ENCODE measurements around the gene PPM1A.

PPM1A gene

DNA sequence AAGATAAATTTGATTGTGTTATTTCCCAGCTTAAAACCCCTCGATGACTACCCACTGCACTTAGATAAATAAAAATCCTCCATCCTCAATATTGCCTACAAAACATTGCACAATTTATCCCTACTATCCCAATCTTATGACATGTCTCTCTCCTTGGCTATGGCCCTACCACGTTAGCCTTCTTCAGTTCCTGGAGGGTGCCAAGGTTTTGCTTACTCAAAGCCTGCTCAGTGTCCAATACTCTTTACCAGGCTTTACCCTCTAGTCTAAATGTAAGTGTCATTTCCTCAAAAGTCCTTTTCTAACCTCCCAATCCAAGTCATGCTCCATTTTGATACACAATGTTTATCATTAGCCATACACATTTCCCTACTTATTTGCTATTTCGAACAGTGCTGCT, 35.0 kb upstream of the PPM1A start:
- Histone ChIP-seq H4K20me1 (ENCODE audit: insufficient read depth, low read length) (no peaks in the 10 kb centered on the region), H3K36me3 (ENCODE audit: insufficient read depth, low read length) (no peaks in the 10 kb centered on the region; the same call in 1 of the 2 replicates), H3K4me3 (ENCODE audit: low read depth, low read length, poor library complexity, severe bottlenecking) (no peak overlapping the region), H3K4me2 (ENCODE audit: low read length) (no peak overlapping the region), H3K4me1 (ENCODE audit: insufficient read depth, low read length, severe bottlenecking) (peaks cover 68% of the 10 kb centered on the region), H3K79me2 (ENCODE audit: insufficient read depth, low read length) (no peaks in the 10 kb centered on the region), H3K9ac (ENCODE audit: low read length) (no peak overlapping the region), H3K9me3 (ENCODE audit: low read length) (no peaks in the 10 kb centered on the region), H3K9me2 (ENCODE audit: low read depth, low read length) (no peaks in the 10 kb centered on the region), H3K27ac (ENCODE audit: low read depth, low read length, poor library complexity, severe bottlenecking) (peak overlapping the region; percentile 78), H2AFZ (ENCODE audit: low read length) (no peak overlapping the region), H3F3A (ENCODE audit: insufficient read depth, low read length) (no peaks in the 10 kb centered on the region), H3K27me3 (ENCODE audit: insufficient read depth, low read length) (no peaks in the 10 kb centered on the region)
- TF ChIP-seq EZH2 (IDR thresholded peaks at IDR 0.05; ENCODE audit: borderline replicate concordance, low read length): no peak
- TF ChIP-seq CTCF (IDR thresholded peaks at IDR 0.05; ENCODE audit: low read length): no peak

GRCh38 chr14:60214415-60215126, 34.5 kb upstream of the PPM1A start:
- Histone ChIP-seq H3K4me2 (ENCODE audit: low read length) (no peak overlapping the region), H3K9me2 (ENCODE audit: low read depth, low read length) (no peaks in the 10 kb centered on the region), H3K9me3 (ENCODE audit: low read length) (no peaks in the 10 kb centered on the region), H3K4me3 (ENCODE audit: low read depth, low read length, poor library complexity, severe bottlenecking) (no peak overlapping the region), H3K4me1 (ENCODE audit: insufficient read depth, low read length, severe bottlenecking) (peaks cover 74% of the 10 kb centered on the region), H3K9ac (ENCODE audit: low read length) (no peak overlapping the region), H3K36me3 (ENCODE audit: insufficient read depth, low read length) (no peaks in the 10 kb centered on the region; the same call in 1 of the 2 replicates), H4K20me1 (ENCODE audit: insufficient read depth, low read length) (no peaks in the 10 kb centered on the region), H3F3A (ENCODE audit: insufficient read depth, low read length) (no peaks in the 10 kb centered on the region), H3K27me3 (ENCODE audit: insufficient read depth, low read length) (no peaks in the 10 kb centered on the region), H3K79me2 (ENCODE audit: insufficient read depth, low read length) (no peaks in the 10 kb centered on the region), H3K27ac (ENCODE audit: low read depth, low read length, poor library complexity, severe bottlenecking) (peak overlapping the region; percentile 60), H2AFZ (ENCODE audit: low read length) (no peak overlapping the region)
- TF ChIP-seq CTCF (IDR thresholded peaks at IDR 0.05; ENCODE audit: low read length): no peak

DNA sequence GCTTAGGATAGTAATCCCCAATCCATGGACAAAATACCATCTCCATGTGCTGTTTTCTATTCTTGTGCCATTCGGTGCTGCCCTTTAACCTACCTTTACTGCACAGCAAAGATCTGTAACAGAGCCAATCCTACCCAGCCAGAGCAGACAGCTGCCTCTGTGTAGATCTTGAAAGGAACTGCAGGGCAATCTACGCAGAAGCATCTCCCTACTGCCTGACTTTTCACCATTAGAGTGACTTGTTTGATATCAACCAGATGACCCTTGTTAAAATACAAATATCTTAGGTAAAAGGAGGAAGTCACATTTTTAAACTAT, 33.9 kb upstream of the PPM1A start:
- Histone ChIP-seq H3K9ac (ENCODE audit: low read length) (no peak overlapping the region), H3K4me3 (ENCODE audit: low read depth, low read length, poor library complexity, severe bottlenecking) (no peak overlapping the region), H2AFZ (ENCODE audit: low read length) (no peak overlapping the region), H3K27ac (ENCODE audit: low read depth, low read length, poor library complexity, severe bottlenecking) (peak overlapping the region; percentile 60), H3K4me1 (ENCODE audit: insufficient read depth, low read length, severe bottlenecking) (peaks cover 79% of the 10 kb centered on the region), H3K36me3 (ENCODE audit: insufficient read depth, low read length) (no peaks in the 10 kb centered on the region), H4K20me1 (ENCODE audit: insufficient read depth, low read length) (no peaks in the 10 kb centered on the region), H3K9me2 (ENCODE audit: low read depth, low read length) (no peaks in the 10 kb centered on the region), H3K4me2 (ENCODE audit: low read length) (no peak overlapping the region), H3F3A (ENCODE audit: insufficient read depth, low read length) (no peaks in the 10 kb centered on the region), H3K9me3 (ENCODE audit: low read length) (no peaks in the 10 kb centered on the region), H3K27me3 (ENCODE audit: insufficient read depth, low read length) (no peaks in the 10 kb centered on the region), H3K79me2 (ENCODE audit: insufficient read depth, low read length) (no peaks in the 10 kb centered on the region)
- TF ChIP-seq EZH2 (IDR thresholded peaks at IDR 0.05; ENCODE audit: borderline replicate concordance, low read length): no peak
- TF ChIP-seq CTCF (IDR thresholded peaks at IDR 0.05; ENCODE audit: low read length): no peak

Data from OCI-LY1 (cell line).